ENCODE results near the gene AKAP9.
"Not testable (repeated sequence)": the region's sequence is repeated elsewhere in the genome, so short reads cannot be mapped to it uniquely, and the experiment has no call there.

The AKAP9 gene

DNA sequence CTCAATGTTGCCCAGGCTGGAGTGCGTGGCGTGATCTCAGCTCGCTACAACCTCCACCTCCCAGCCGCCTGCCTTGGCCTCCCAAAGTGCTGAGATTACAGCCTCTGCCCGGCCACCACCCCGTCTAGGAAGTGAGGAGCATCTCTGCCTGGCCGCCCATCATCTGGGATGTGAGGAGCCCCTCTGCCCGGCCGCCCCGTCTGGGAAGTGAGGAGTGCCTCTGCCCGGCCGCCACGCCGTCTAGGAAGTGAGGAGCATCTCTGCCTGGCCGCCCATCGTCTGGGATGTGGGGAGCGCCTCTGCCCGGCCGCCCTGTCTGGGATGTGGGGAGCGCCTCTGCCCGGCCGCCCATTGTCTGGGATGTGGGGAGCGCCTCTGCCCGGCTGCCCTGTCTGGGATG lies 86.0 kb downstream of the AKAP9 start:
- H3K4me1 ChIP-seq (ENCODE audit: control extremely low read depth in 1 of 4, control insufficient read depth in 4 of 4, insufficient read depth in 4 of 4, low read length in 3 of 4); H3K4me3 ChIP-seq (ENCODE audit: control insufficient read depth in 1 of 7, extremely low read depth in 1 of 7, insufficient read depth in 4 of 7, low read depth in 2 of 7, low read length in 6 of 7); POLR2A ChIA-PET; CTCF ChIA-PET; H3K27ac ChIP-seq (ENCODE audit: insufficient read depth in 1 of 2, low read depth in 1 of 2, low read length in 2 of 2, poor library complexity in 1 of 2, severe bottlenecking in 2 of 2); H3K9me3 ChIP-seq (ENCODE audit: control extremely low read depth in 1 of 5, control insufficient read depth in 4 of 5, insufficient read depth in 2 of 5, low read depth in 1 of 5, low read length in 4 of 5); H3K27me3 ChIP-seq (replicated peaks in 2 of 5; ENCODE audit: control insufficient read depth in 4 of 5, insufficient read depth in 5 of 5, low read length in 4 of 5); DNase-seq: not testable (repeated sequence)
- WGBS (ENCODE audit: insufficient coverage) = 100% methylated on average over 16 of the region's 24 CpGs
- peaks cover 20 to 66% (median 30%) of the 10 kb centered on the region in 4 experiments for H3K36me3 ChIP-seq (ENCODE audit: control insufficient read depth in 4 of 4, insufficient read depth in 4 of 4, low read length in 3 of 4)

DNA sequence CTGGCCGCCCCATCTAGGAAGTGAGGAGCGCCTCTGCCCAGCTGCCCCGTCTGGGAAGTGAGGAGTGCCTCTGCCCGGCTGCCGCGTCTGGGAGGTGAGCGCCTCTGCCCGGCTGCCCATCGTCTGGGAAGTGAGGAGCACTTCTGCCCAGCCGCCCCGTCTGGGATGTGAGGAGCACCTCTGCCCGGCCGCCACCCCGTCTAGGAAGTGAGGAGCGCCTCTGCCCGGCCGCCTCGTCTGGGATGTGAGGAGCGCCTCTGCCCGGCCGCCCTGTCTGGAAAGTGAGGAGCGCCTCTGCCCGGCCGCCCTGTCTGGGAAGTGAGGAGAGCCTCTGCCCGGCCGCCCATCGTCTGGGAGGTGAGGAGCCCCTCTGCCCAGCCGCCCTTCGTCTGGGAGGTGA lies 86.5 kb downstream of the AKAP9 start:
- H3K9me3 ChIP-seq (ENCODE audit: control extremely low read depth in 1 of 5, control insufficient read depth in 4 of 5, insufficient read depth in 2 of 5, low read depth in 1 of 5, low read length in 4 of 5); H3K4me1 ChIP-seq (ENCODE audit: control extremely low read depth in 1 of 4, control insufficient read depth in 4 of 4, insufficient read depth in 4 of 4, low read length in 3 of 4); DNase-seq; H3K27me3 ChIP-seq (replicated peaks in 2 of 5; ENCODE audit: control insufficient read depth in 4 of 5, insufficient read depth in 5 of 5, low read length in 4 of 5); H3K27ac ChIP-seq (ENCODE audit: insufficient read depth in 1 of 2, low read depth in 1 of 2, low read length in 2 of 2, poor library complexity in 1 of 2, severe bottlenecking in 2 of 2); CTCF ChIA-PET; H3K4me3 ChIP-seq (ENCODE audit: control insufficient read depth in 1 of 7, extremely low read depth in 1 of 7, insufficient read depth in 4 of 7, low read depth in 2 of 7, low read length in 6 of 7); POLR2A ChIA-PET: not testable (repeated sequence)
- peaks cover 22 to 67% (median 34%) of the 10 kb centered on the region in 4 experiments for H3K36me3 ChIP-seq (ENCODE audit: control insufficient read depth in 4 of 4, insufficient read depth in 4 of 4, low read length in 3 of 4)
- 98% methylated on average over 20 of the region's 29 CpGs for WGBS (ENCODE audit: insufficient coverage)

DNA sequence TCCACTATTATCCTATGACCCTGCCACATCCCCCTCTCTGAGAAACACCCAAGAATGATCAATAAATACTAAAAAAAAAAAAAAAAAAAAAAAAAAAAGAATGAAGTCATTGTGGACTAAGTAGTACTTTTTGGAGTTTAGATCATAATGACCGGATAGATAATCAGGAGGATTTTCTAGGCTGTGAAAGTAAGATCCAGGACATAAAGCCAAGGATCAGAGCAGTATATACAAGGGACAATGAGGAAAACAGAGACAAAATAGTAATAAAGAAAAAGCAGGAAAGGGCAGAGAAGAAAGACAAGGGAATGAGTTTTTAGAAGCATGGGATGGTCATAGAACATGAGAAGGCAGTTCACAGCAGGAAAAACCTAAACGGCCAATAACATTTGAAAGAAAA lies 87.6 kb downstream of the AKAP9 start:
- H3K4me3 ChIP-seq (ENCODE audit: control insufficient read depth in 1 of 7, extremely low read depth in 1 of 7, insufficient read depth in 4 of 7, low read depth in 2 of 7, low read length in 6 of 7) = no peak overlapping the region
- no peak overlapping the region for H3K27ac ChIP-seq (ENCODE audit: insufficient read depth in 1 of 2, low read depth in 1 of 2, low read length in 2 of 2, poor library complexity in 1 of 2, severe bottlenecking in 2 of 2)
- H3K36me3 ChIP-seq (ENCODE audit: control insufficient read depth in 4 of 4, insufficient read depth in 4 of 4, low read length in 3 of 4) = peaks cover 19 to 63% (median 32%) of the 10 kb centered on the region in 4 experiments
- DNase-seq = no peak
- H3K9me3 ChIP-seq (ENCODE audit: control extremely low read depth in 1 of 5, control insufficient read depth in 4 of 5, insufficient read depth in 2 of 5, low read depth in 1 of 5, low read length in 4 of 5) = peaks cover 0 to 7% (median 3%) of the 10 kb centered on the region in 5 experiments
- WGBS (ENCODE audit: insufficient coverage) = 100% methylated on average over 1 of the region's 2 CpGs
- H3K27me3 ChIP-seq (replicated peaks in 2 of 5; ENCODE audit: control insufficient read depth in 4 of 5, insufficient read depth in 5 of 5, low read length in 4 of 5) = no peaks in the 10 kb centered on the region
- CTCF ChIA-PET = no interaction called here
- POLR2A ChIA-PET = no interaction called here
- H3K4me1 ChIP-seq (ENCODE audit: control extremely low read depth in 1 of 4, control insufficient read depth in 4 of 4, insufficient read depth in 4 of 4, low read length in 3 of 4) = no peaks in the 10 kb centered on the region

DNA sequence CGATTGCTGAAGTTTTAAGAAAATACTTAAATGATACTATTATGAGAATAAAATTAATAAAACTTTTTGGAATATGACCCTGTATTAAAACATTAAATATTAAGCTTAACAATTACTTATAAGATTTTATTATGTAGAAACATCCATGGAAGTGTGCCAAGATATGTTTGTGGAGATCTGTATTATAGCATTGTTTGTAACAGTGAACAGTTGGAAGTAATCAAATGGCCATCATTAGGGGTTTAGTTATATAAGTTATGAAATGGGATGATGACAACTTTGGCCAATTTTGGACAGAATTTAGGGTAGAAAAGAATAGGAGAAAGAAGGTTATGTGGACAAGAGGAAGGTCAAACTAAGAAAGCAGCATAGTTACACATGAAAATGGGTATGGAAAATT lies 88.0 kb downstream of the AKAP9 start:
- WGBS (ENCODE audit: insufficient coverage) = no CpG with 5 or more reads among the region's 1 CpG
- Histone ChIP-seq H3K9me3 (ENCODE audit: control extremely low read depth in 1 of 5, control insufficient read depth in 4 of 5, insufficient read depth in 2 of 5, low read depth in 1 of 5, low read length in 4 of 5) (peaks cover 0 to 7% (median 3%) of the 10 kb centered on the region in 5 experiments), H3K4me1 (ENCODE audit: control extremely low read depth in 1 of 4, control insufficient read depth in 4 of 4, insufficient read depth in 4 of 4, low read length in 3 of 4) (no peaks in the 10 kb centered on the region), H3K36me3 (ENCODE audit: control insufficient read depth in 4 of 4, insufficient read depth in 4 of 4, low read length in 3 of 4) (peaks cover 17 to 60% (median 30%) of the 10 kb centered on the region in 4 experiments), H3K27ac (ENCODE audit: insufficient read depth in 1 of 2, low read depth in 1 of 2, low read length in 2 of 2, poor library complexity in 1 of 2, severe bottlenecking in 2 of 2) (no peak overlapping the region), H3K4me3 (ENCODE audit: control insufficient read depth in 1 of 7, extremely low read depth in 1 of 7, insufficient read depth in 4 of 7, low read depth in 2 of 7, low read length in 6 of 7) (no peak overlapping the region), H3K27me3 (replicated peaks in 2 of 5; ENCODE audit: control insufficient read depth in 4 of 5, insufficient read depth in 5 of 5, low read length in 4 of 5) (no peaks in the 10 kb centered on the region)
- ChIA-PET CTCF (no interaction called here), POLR2A (no interaction called here)
- DNase-seq = no peak

DNA sequence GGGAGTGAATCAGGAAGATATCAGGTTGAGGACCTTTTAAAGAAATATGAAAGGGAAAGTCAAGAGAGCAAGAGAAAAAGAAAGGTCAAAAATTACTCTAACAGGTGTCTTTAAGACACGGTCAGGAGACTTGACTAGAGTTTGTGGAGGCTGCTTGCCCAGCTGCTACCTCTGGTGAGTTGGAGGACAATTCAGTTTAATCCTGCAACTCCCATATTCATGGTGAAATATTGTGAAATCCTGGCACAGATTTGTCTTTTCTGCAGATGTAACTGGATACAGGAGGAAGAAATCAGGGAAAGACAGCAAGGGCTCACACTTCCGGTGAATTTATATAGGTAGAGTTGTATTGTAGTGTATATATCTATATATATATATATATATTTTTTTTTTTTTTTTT lies 93.5 kb downstream of the AKAP9 start:
- Histone ChIP-seq H3K4me1 (ENCODE audit: control extremely low read depth in 1 of 4, control insufficient read depth in 4 of 4, insufficient read depth in 4 of 4, low read length in 3 of 4) (no peaks in the 10 kb centered on the region), H3K36me3 (ENCODE audit: control insufficient read depth in 4 of 4, insufficient read depth in 4 of 4, low read length in 3 of 4) (peaks cover 8 to 36% (median 22%) of the 10 kb centered on the region in 4 experiments)
- WGBS (ENCODE audit: insufficient coverage) = 100% methylated on average over 1 of the region's 2 CpGs

DNA sequence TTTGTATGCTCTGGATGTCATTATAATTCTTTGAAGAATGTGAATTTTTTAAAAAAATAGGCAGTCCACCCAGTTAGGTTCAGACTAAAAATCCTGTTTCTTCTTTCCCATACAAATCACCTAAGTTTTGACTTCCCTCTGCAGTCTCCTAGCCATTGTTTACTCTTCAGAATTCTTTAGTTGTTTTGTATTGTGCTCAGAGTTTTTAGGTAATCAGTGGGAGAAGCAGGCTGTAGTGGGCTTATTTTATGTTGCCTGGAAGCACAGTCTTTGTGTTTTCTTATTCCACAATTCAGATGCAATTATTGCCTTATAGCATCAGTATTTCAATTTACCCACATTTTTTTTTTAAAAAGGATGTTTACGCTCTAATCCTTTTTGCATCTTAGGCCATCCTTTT lies 94.9 kb downstream of the AKAP9 start:
- no peak overlapping the region for H3K4me3 ChIP-seq (ENCODE audit: control insufficient read depth in 1 of 7, extremely low read depth in 1 of 7, insufficient read depth in 4 of 7, low read depth in 2 of 7, low read length in 6 of 7)
- DNase-seq = no peak
- ChIA-PET POLR2A (interaction anchor here (0.6 kb wide), 1 partner anchor 95 kb away, joined by 3 read pairs; the partner anchor contains the start of gene AKAP9), CTCF (interaction anchor here (1.4 kb wide), 1 partner anchor 9 kb away, joined by 3 read pairs; no protein-coding TSS in a partner anchor)
- H3K4me1 ChIP-seq (ENCODE audit: control extremely low read depth in 1 of 4, control insufficient read depth in 4 of 4, insufficient read depth in 4 of 4, low read length in 3 of 4) = no peaks in the 10 kb centered on the region
- WGBS (ENCODE audit: insufficient coverage) = no CpG with 5 or more reads among the region's 1 CpG
- H3K27ac ChIP-seq (ENCODE audit: insufficient read depth in 1 of 2, low read depth in 1 of 2, low read length in 2 of 2, poor library complexity in 1 of 2, severe bottlenecking in 2 of 2) = no peak overlapping the region
- no peaks in the 10 kb centered on the region for H3K27me3 ChIP-seq (replicated peaks in 2 of 5; ENCODE audit: control insufficient read depth in 4 of 5, insufficient read depth in 5 of 5, low read length in 4 of 5)
- H3K36me3 ChIP-seq (ENCODE audit: control insufficient read depth in 4 of 4, insufficient read depth in 4 of 4, low read length in 3 of 4) = peaks cover 11 to 31% (median 18%) of the 10 kb centered on the region in 4 experiments
- H3K9me3 ChIP-seq (ENCODE audit: control extremely low read depth in 1 of 5, control insufficient read depth in 4 of 5, insufficient read depth in 2 of 5, low read depth in 1 of 5, low read length in 4 of 5) = peaks cover 0 to 2% (median 0%) of the 10 kb centered on the region in 5 experiments

More for the DNA sequence above, 93.5 kb downstream of the AKAP9 start:
- CTCF ChIA-PET = no interaction called here
- Histone ChIP-seq H3K27ac (ENCODE audit: insufficient read depth in 1 of 2, low read depth in 1 of 2, low read length in 2 of 2, poor library complexity in 1 of 2, severe bottlenecking in 2 of 2) (no peak overlapping the region), H3K9me3 (ENCODE audit: control extremely low read depth in 1 of 5, control insufficient read depth in 4 of 5, insufficient read depth in 2 of 5, low read depth in 1 of 5, low read length in 4 of 5) (peaks cover 0 to 2% (median 0%) of the 10 kb centered on the region in 5 experiments), H3K4me3 (ENCODE audit: control insufficient read depth in 1 of 7, extremely low read depth in 1 of 7, insufficient read depth in 4 of 7, low read depth in 2 of 7, low read length in 6 of 7) (no peak overlapping the region), H3K27me3 (replicated peaks in 2 of 5; ENCODE audit: control insufficient read depth in 4 of 5, insufficient read depth in 5 of 5, low read length in 4 of 5) (no peaks in the 10 kb centered on the region)
- POLR2A ChIA-PET = no interaction called here
- DNase-seq = no peak

DNA sequence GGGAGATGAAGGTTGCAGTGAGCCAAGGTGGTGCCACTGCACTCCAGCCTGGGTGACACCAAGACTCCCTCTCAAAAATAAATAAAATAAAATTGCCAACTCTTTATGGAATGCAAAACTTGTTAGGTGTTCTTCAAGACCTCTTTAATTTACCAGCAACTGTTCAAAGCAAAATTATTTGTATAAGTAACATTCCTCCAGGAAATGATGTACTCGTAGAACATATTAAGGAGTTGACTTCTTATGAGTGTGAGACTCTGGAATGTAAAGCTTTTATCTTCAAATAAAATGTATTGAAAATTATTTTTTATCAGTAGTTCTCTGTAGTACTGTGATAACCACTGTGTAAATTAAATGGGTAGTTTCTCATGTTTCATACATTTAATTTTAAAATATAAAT lies 99.2 kb downstream of the AKAP9 start:
- Histone ChIP-seq H3K27ac (ENCODE audit: insufficient read depth in 1 of 2, low read depth in 1 of 2, low read length in 2 of 2, poor library complexity in 1 of 2, severe bottlenecking in 2 of 2) (no peak overlapping the region), H3K4me3 (ENCODE audit: control insufficient read depth in 1 of 7, extremely low read depth in 1 of 7, insufficient read depth in 4 of 7, low read depth in 2 of 7, low read length in 6 of 7) (no peak overlapping the region), H3K36me3 (ENCODE audit: control insufficient read depth in 4 of 4, insufficient read depth in 4 of 4, low read length in 3 of 4) (peaks cover 11 to 43% (median 22%) of the 10 kb centered on the region in 4 experiments), H3K4me1 (ENCODE audit: control extremely low read depth in 1 of 4, control insufficient read depth in 4 of 4, insufficient read depth in 4 of 4, low read length in 3 of 4) (no peaks in the 10 kb centered on the region), H3K9me3 (ENCODE audit: control extremely low read depth in 1 of 5, control insufficient read depth in 4 of 5, insufficient read depth in 2 of 5, low read depth in 1 of 5, low read length in 4 of 5) (no peaks in the 10 kb centered on the region), H3K27me3 (replicated peaks in 2 of 5; ENCODE audit: control insufficient read depth in 4 of 5, insufficient read depth in 5 of 5, low read length in 4 of 5) (no peaks in the 10 kb centered on the region)
- no peak for DNase-seq
- POLR2A ChIA-PET = no interaction called here
- CTCF ChIA-PET = interaction anchor here (1.0 kb wide), 1 partner anchor 12 kb away, joined by 3 read pairs; no protein-coding TSS in a partner anchor
- WGBS (ENCODE audit: insufficient coverage) = no CpG with 5 or more reads among the region's 1 CpG
